ENCODE data around the gene OR14I1.
"Not testable (repeated sequence)": the region's sequence is repeated elsewhere in the genome, so short reads cannot be mapped to it uniquely, and the experiment has no call there.

The OR14I1 gene

DNA sequence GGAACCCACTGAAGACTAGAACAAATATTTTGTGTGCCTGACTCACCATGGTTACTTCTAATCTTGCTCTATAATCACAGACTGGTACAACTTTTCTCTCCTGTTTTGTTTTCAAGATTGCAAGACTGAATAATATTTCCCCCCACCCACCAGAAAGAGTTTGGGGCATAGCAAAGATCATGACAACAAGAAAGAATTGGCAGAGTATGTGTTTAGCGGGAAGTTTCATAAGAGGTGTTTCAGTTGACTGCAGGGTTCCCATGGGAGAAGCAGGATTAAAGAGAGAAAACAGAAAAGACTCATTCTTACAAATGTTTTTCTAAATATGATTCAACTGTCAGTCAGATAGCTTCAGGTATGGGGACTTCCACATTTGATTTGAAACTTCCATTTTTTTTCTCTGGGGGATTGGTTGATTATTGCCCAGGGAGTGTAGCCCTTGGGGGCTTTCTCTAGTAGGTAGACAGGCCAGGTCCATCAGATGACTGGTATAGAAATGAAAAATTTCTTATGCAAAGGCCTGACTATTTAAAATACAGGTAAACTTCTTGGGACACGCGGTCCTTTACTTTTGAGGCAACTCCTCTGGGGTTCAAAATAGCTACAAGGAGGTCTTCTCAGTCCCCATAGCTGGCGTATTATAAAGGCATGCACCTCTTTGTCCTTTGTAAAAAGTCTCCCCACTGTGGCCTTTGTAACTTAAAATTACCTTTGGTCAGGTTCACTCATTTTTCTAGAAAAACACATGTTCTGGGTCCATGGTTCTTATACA, 13.9 kb downstream of the OR14I1 start:
- DNase-seq (ENCODE audit: low read depth) = no peak

DNA sequence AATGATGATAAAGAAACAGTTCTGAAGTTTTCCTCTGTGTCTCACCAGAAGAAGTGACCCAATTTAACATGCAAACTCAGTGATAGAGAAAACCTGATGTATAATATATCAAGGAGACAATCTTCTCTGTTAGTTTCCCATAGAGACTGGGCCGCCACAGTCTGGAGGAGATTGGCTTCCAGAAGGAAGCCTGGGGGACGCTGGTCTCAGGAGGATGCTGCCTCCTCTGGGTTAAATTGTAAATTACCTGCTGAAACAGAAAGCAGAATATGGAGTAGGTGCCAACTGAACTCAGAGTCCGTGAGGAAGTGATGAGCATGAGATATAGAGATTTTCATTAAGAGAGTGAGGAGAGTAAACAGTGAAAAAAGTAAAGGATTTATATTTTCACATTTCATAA, 15.8 kb downstream of the OR14I1 start:
- DNase-seq (ENCODE audit: low read depth) = no peak

DNA sequence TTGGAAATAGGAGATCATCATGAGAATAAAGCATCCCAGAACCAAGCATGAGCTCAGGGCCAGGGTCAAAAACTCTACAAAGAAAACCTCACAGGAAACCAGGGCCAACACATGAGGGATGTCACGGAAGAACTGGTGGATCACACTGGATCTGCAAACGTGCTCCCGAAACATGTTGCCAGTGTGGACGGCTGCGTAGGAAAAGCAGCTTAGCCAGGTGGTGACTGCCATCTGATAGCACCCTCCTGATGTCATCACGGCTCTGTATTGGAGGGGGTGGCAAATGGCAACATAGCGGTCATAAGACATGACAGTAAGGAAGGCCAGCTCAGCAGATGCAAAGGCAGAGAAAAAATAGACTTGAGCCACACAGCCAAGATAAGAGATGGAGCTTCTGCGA, 20.9 kb downstream of the OR14I1 start:
- no peak for DNase-seq (ENCODE audit: low read depth)

DNA sequence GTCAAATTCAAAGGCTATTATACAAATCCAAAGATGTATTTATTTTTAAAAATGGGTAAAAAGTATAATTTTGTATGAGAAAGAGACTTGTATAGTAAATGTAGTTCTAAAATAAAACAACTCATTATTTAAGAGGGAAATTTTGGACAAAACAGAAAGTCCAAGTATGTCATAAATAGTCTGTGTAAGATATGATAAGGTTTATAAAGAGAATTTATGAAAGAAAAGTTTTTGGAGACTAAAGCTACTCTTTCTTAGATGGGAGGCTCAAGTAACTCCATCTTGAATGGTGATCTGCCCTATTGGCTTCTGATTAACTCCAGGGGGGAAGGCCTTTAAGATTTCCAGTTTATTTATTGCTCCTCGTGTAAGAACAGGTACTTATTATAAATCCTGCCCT, 32.6 kb downstream of the OR14I1 start:
- no peak for DNase-seq (ENCODE audit: low read depth)

DNA sequence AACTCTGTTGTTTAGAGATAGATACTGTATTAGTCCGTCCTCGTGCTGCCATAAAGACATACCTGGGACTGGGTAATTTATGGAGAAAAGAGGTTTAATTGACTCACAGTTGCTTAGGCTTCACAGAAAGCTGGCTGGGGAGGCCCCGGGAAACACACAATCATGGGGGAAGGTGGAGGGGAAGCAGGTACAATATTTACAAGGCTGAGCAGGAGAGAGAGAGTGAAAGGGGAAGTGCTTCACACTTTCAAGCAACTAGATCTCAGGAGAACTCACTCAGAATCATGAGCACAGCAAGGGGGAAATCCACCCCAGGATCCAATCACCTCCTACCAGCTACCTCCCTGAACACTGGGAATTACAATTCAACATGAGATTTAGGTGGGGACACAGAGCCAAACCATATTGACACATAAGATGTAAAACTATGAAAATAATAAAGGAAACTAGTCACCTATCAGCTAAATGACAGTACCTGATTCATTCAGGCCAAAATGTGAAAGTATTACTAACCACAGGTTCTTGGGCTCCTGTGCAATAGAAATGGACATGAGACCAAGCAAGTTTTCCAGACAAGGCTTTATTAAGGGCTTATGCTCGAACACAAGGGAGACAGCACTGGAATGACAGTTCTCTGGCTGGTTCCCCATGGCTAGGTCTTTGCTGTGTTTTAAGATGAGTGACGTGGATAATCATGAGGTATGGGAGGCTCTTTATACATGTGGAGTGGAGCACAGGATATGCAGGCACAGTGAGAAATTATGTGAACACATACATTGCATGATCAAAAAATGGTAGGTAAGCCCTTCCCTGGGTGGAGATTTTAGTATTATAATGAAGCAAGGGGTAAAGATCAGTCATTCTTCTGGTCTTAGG, 38.9 kb downstream of the OR14I1 start:
- DNase-seq (ENCODE audit: low read depth) = not testable (repeated sequence)

DNA sequence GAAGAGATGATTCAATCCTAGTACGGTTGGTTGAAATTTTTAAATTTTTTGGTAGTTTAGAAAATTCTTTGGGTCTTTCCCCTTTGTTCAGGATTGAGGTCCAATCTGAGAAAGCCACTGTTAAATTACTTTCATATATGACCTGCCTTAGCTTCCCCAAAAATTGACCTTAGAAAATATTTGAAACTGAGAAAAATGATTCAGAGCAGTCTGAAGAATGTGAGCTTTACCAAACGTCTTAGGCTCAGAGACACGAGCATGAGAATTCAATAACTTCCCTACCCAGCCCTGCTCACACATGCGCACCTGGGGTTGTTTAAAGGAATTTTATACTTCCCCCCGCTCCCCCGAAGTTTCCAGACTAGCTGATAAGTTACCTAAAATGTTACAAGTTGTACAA, 45.8 kb downstream of the OR14I1 start:
- not testable (repeated sequence) for DNase-seq (ENCODE audit: low read depth)

DNA sequence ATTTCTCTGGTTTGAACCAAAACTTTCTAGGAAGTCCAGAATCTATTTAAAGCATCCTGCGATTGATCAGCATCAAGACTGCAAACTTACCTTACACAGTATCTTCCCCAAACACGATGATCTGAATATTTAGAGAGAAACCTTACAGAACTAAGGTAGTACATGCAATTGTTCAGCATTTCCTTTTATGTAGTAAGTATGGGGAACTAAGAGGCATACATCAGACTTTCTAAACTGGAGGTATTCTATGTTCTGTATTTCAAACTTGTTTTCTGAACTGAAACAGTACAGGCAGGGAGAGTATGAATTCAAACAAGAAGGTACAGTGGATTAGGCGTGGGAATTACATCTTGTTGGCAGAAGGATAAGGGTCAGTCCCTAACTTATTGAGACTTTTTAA, 47.2 kb downstream of the OR14I1 start, which contains the start of gene OR2T27:
Gene OR2T27, minus strand, starts transcription at position 175 of the 400 bp plus-strand sequence. CDS start 4,644 bp downstream, outside the sequence.
- not testable (repeated sequence) for DNase-seq (ENCODE audit: low read depth)

Data from CMK (cell line).